ENCODE results near the gene TRPV3.

The TRPV3 gene

DNA sequence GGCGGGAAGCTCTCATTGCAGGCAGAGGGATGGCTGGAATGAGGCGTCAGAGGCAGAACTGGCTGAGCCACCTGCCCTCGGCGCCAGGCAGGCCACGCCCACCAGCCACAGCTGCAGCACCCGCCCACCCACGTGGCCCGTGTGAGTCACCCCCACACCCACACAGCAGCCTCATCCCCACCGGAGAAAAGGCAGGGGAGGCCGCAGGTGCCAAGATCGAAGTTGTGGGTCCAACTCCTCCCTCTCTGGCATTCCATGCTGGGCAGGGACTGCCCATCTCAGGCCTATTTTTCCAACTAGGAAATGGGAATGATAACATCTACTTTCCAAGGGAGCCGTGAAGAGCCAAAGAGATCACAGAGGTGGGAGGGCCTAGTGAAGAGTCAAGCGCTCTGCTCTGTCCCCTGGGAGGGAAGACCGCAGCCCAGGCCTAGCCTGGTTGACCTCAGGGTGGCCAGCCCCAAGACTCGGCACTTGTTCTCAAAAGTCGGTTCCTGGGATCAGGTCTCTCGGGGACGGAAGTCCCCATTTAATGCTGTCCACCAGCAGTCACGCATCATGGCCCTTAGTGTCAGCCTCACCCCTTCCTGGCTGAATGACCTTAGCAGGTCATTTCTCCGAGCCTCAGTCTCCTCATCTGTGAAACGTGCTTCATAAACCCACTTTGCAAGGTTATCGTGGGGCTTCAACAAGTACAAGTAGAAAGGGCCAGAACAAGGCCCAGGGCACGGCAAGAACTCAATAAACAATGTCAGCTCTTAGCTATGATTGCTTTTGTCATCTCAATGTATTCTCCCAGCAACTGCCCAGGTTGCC lies at the start of gene TRPV3:
Gene TRPV3 (minus strand): TSS at position 45 of the 816 bp plus-strand sequence. CDS start 2,962 bp downstream, outside the sequence.
- peaks cover 31% of the 10 kb centered on the region for H3K4me1 ChIP-seq (ENCODE audit: insufficient read depth, low read length, severe bottlenecking)
- no peaks in the 10 kb centered on the region for H3K36me3 ChIP-seq (ENCODE audit: insufficient read depth, low read length)
- no peaks in the 10 kb centered on the region for H4K20me1 ChIP-seq (ENCODE audit: insufficient read depth, low read length)
- no peaks in the 10 kb centered on the region for H3K9me2 ChIP-seq (ENCODE audit: low read depth, low read length)
- peak within 1 kb of the TSS; percentile 6; the same call in 1 of the 2 replicates for H3K9ac ChIP-seq (ENCODE audit: low read length)
- TF ChIP-seq EZH2 (IDR thresholded peaks at IDR 0.05; ENCODE audit: borderline replicate concordance, low read length): no peak
- TF ChIP-seq, protein P1, sequence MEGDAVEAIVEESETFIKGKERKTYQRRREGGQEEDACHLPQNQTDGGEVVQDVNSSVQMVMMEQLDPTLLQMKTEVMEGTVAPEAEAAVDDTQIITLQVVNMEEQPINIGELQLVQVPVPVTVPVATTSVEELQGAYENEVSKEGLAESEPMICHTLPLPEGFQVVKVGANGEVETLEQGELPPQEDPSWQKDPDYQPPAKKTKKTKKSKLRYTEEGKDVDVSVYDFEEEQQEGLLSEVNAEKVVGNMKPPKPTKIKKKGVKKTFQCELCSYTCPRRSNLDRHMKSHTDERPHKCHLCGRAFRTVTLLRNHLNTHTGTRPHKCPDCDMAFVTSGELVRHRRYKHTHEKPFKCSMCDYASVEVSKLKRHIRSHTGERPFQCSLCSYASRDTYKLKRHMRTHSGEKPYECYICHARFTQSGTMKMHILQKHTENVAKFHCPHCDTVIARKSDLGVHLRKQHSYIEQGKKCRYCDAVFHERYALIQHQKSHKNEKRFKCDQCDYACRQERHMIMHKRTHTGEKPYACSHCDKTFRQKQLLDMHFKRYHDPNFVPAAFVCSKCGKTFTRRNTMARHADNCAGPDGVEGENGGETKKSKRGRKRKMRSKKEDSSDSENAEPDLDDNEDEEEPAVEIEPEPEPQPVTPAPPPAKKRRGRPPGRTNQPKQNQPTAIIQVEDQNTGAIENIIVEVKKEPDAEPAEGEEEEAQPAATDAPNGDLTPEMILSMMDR (IDR thresholded peaks at IDR 0.05; ENCODE audit: low read length): no peak
- H3K79me2 ChIP-seq (ENCODE audit: insufficient read depth, low read length): no peaks in the 10 kb centered on the region
- H3K27me3 ChIP-seq (ENCODE audit: insufficient read depth, low read length): peaks cover 10% of the 10 kb centered on the region; the same call in 1 of the 2 replicates
- H3K4me3 ChIP-seq (ENCODE audit: low read depth, low read length, poor library complexity, severe bottlenecking): peak within 1 kb of the TSS; percentile 7
- no peaks in the 10 kb centered on the region for H3K9me3 ChIP-seq (ENCODE audit: low read length)
- H3K4me2 ChIP-seq (ENCODE audit: low read length): peak within 1 kb of the TSS; percentile 43; the same call in 1 of the 2 replicates
- H3K27ac ChIP-seq (ENCODE audit: low read depth, low read length, poor library complexity, severe bottlenecking): peak within 1 kb of the TSS; percentile 81
- no peak within 1 kb of the TSS for H2AFZ ChIP-seq (ENCODE audit: low read length)
- H3F3A ChIP-seq (ENCODE audit: insufficient read depth, low read length): no peaks in the 10 kb centered on the region

GRCh38 chr17:3603870-3604259 lies 46.3 kb upstream of the TRPV3 start:
- Histone ChIP-seq H3K4me2 (ENCODE audit: low read length) (no peak overlapping the region), H3K79me2 (ENCODE audit: insufficient read depth, low read length) (no peaks in the 10 kb centered on the region), H3K36me3 (ENCODE audit: insufficient read depth, low read length) (peaks cover 17% of the 10 kb centered on the region), H3K27ac (ENCODE audit: low read depth, low read length, poor library complexity, severe bottlenecking) (no peak overlapping the region), H3F3A (ENCODE audit: insufficient read depth, low read length) (no peaks in the 10 kb centered on the region), H3K9me2 (ENCODE audit: low read depth, low read length) (no peaks in the 10 kb centered on the region), H3K4me3 (ENCODE audit: low read depth, low read length, poor library complexity, severe bottlenecking) (no peak overlapping the region), H3K9ac (ENCODE audit: low read length) (no peak overlapping the region), H4K20me1 (ENCODE audit: insufficient read depth, low read length) (no peaks in the 10 kb centered on the region), H3K9me3 (ENCODE audit: low read length) (no peaks in the 10 kb centered on the region), H3K4me1 (ENCODE audit: insufficient read depth, low read length, severe bottlenecking) (no peaks in the 10 kb centered on the region), H2AFZ (ENCODE audit: low read length) (no peak overlapping the region), H3K27me3 (ENCODE audit: insufficient read depth, low read length) (no peaks in the 10 kb centered on the region)
- TF ChIP-seq EZH2 (IDR thresholded peaks at IDR 0.05; ENCODE audit: borderline replicate concordance, low read length): no peak
- TF ChIP-seq, protein P1 (IDR thresholded peaks at IDR 0.05; ENCODE audit: low read length): no peak

DNA sequence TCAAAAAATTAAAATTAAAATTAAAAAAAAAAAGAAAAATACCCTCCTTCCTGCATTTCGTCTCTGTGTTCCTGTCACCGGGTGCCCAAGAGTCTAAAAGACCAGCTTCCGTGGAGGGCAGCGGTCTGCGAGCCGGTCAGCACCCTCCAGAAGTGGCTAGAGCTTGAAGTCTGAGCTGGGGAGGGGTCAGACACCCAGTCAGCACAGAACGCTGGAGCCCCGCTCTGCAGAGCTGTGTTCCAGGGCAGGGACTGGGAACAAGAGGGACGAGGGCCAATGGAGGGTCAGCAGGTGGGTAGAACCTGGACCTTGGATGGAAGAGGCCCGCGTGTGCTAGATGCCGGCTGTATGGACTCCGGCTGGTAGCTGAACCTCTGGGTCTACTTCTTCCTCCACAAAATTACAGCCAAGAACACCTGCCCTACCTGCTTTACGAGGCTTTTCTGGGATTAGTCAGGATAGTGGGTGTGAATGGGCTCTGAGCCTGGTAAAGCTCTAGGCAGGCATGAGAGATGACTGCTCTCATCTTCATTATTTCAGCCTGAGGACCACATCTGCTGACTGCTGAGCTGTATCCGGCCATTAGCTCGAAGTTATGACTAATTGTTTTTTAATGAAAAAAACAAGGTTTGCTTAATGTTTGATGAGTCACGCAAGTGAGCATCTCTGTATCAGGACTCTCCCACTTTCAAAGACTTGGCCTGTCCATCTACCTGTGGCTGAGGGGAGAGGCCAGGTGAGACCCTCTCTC lies 45.7 kb upstream of the TRPV3 start:
- Histone ChIP-seq H2AFZ (ENCODE audit: low read length) (no peak overlapping the region), H3K36me3 (ENCODE audit: insufficient read depth, low read length) (peaks cover 17% of the 10 kb centered on the region), H3K9me3 (ENCODE audit: low read length) (no peaks in the 10 kb centered on the region), H3K4me2 (ENCODE audit: low read length) (no peak overlapping the region), H3F3A (ENCODE audit: insufficient read depth, low read length) (no peaks in the 10 kb centered on the region), H3K9me2 (ENCODE audit: low read depth, low read length) (no peaks in the 10 kb centered on the region), H3K27me3 (ENCODE audit: insufficient read depth, low read length) (no peaks in the 10 kb centered on the region), H3K4me3 (ENCODE audit: low read depth, low read length, poor library complexity, severe bottlenecking) (no peak overlapping the region), H3K4me1 (ENCODE audit: insufficient read depth, low read length, severe bottlenecking) (no peaks in the 10 kb centered on the region), H3K27ac (ENCODE audit: low read depth, low read length, poor library complexity, severe bottlenecking) (no peak overlapping the region), H3K79me2 (ENCODE audit: insufficient read depth, low read length) (no peaks in the 10 kb centered on the region), H4K20me1 (ENCODE audit: insufficient read depth, low read length) (no peaks in the 10 kb centered on the region), H3K9ac (ENCODE audit: low read length) (no peak overlapping the region)
- TF ChIP-seq, protein P1 (IDR thresholded peaks at IDR 0.05; ENCODE audit: low read length): no peak
- TF ChIP-seq EZH2 (IDR thresholded peaks at IDR 0.05; ENCODE audit: borderline replicate concordance, low read length): no peak
